Measurements from ENCODE around the gene SLC24A4. TPM values are rescaled to one million over a fixed set of nuclear protein-coding genes. Genes with fewer than 3 reads are reported as not detected.

The SLC24A4 gene
- total RNA-seq, 1 donor from 2014 or later, result not detected

GRCh38 chr14:92524602-92525185 lies 201.7 kb downstream of the SLC24A4 start:
- no peak for DNase-seq (ENCODE audit: low read depth)
- no peak for TF ChIP-seq CTCF (conservative IDR thresholded peaks at IDR 0.05; ENCODE audit: low read depth, low read length)
- H3K4me3 ChIP-seq (ENCODE audit: low read depth, low read length), result no peak overlapping the region

GRCh38 chr14:92525322-92526095 lies 202.5 kb downstream of the SLC24A4 start:
- no peak for TF ChIP-seq CTCF (conservative IDR thresholded peaks at IDR 0.05; ENCODE audit: low read depth, low read length)
- no peak for DNase-seq (ENCODE audit: low read depth)
- no peak overlapping the region for H3K4me3 ChIP-seq (ENCODE audit: low read depth, low read length)

GRCh38 chr14:92527721-92528120 lies 204.8 kb downstream of the SLC24A4 start:
- no peak for TF ChIP-seq CTCF (conservative IDR thresholded peaks at IDR 0.05; ENCODE audit: low read depth, low read length)
- H3K4me3 ChIP-seq (ENCODE audit: low read depth, low read length), result no peak overlapping the region
- no peak for DNase-seq (ENCODE audit: low read depth)

- no peak for DNase-seq (ENCODE audit: low read depth)
- no peak for TF ChIP-seq CTCF (conservative IDR thresholded peaks at IDR 0.05; ENCODE audit: low read depth, low read length)
- H3K4me3 ChIP-seq (ENCODE audit: low read depth, low read length), result no peak overlapping the region
Observed at GRCh38 chr14:92528486-92529100, 205.6 kb downstream of the SLC24A4 start.

- no peak overlapping the region for H3K4me3 ChIP-seq (ENCODE audit: low read depth, low read length)
- no peak for DNase-seq (ENCODE audit: low read depth)
- no peak for TF ChIP-seq CTCF (conservative IDR thresholded peaks at IDR 0.05; ENCODE audit: low read depth, low read length)
Observed at GRCh38 chr14:92529903-92530302, 206.9 kb downstream of the SLC24A4 start.

GRCh38 chr14:92531106-92531873 lies 208.3 kb downstream of the SLC24A4 start:
- no peak for TF ChIP-seq CTCF (conservative IDR thresholded peaks at IDR 0.05; ENCODE audit: low read depth, low read length)
- no peak for DNase-seq (ENCODE audit: low read depth)
- H3K4me3 ChIP-seq (ENCODE audit: low read depth, low read length), result no peak overlapping the region

All from epithelial cell of proximal tubule (primary cell).